Effector memory CD4-positive, alpha-beta T cell (primary cell): Measurements from ENCODE around the gene CELF5.

Experiments
- DNase-seq, 3 donors: peaks; one replicate each; pipeline ENCODE4 v3.0.0-alpha.2; 2020
- H3K27ac ChIP-seq: 2 replicates; pipeline ENCODE4 v1.7.0; 2013; ENCODE audit warnings: mild to moderate bottlenecking, low read length, moderate library complexity; ENCODE audit not compliant: insufficient read depth, poor library complexity, severe bottlenecking
- H3K27me3 ChIP-seq: replicated peaks from 2 replicates; pipeline ENCODE4 v1.7.0; 2013; ENCODE audit warnings: mild to moderate bottlenecking, low read length; ENCODE audit not compliant: insufficient read depth, control insufficient read depth, poor library complexity, severe bottlenecking
- H3K36me3 ChIP-seq: 2 replicates; pipeline ENCODE4 v1.7.0; 2013; ENCODE audit warnings: mild to moderate bottlenecking, low read length, moderate library complexity; ENCODE audit not compliant: control insufficient read depth, insufficient read depth
- H3K4me1 ChIP-seq: 2 replicates; pipeline ENCODE4 v1.7.0; 2013; ENCODE audit warnings: low read length, mild to moderate bottlenecking; ENCODE audit not compliant: control insufficient read depth, insufficient read depth, poor library complexity, severe bottlenecking
- H3K4me3 ChIP-seq: 2 replicates; pipeline ENCODE4 v1.7.0; 2013; ENCODE audit warnings: low read length, low read depth, mild to moderate bottlenecking; ENCODE audit not compliant: insufficient read depth, poor library complexity, severe bottlenecking
- H3K9me3 ChIP-seq: 2 replicates; pipeline ENCODE4 v1.7.0; 2013; ENCODE audit warnings: mild to moderate bottlenecking, low read length, moderate library complexity; ENCODE audit not compliant: control insufficient read depth

Gene CELF5

GRCh38 chr19:3239367-3239766 lies 14.9 kb downstream of the CELF5 start:
- Histone ChIP-seq H3K9me3 (no peaks in the 10 kb centered on the region), H3K27me3 (no peaks in the 10 kb centered on the region), H3K4me1 (no peaks in the 10 kb centered on the region), H3K27ac (no peak overlapping the region), H3K36me3 (no peaks in the 10 kb centered on the region), H3K4me3 (no peak overlapping the region)
- DNase-seq = no peak

- Histone ChIP-seq H3K4me1 (no peaks in the 10 kb centered on the region), H3K27ac (no peak overlapping the region), H3K4me3 (no peak overlapping the region), H3K9me3 (no peaks in the 10 kb centered on the region), H3K36me3 (no peaks in the 10 kb centered on the region), H3K27me3 (no peaks in the 10 kb centered on the region)
- DNase-seq = no peak
Observed at GRCh38 chr19:3243819-3244700, 19.6 kb downstream of the CELF5 start.

GRCh38 chr19:3245050-3245449 lies 20.6 kb downstream of the CELF5 start:
- no peaks in the 10 kb centered on the region for H3K9me3 ChIP-seq
- H3K4me3 ChIP-seq = no peak overlapping the region
- H3K27ac ChIP-seq = no peak overlapping the region
- H3K27me3 ChIP-seq = no peaks in the 10 kb centered on the region
- H3K36me3 ChIP-seq = no peaks in the 10 kb centered on the region
- no peaks in the 10 kb centered on the region for H3K4me1 ChIP-seq
- DNase-seq = no peak

- Histone ChIP-seq H3K27me3 (no peaks in the 10 kb centered on the region), H3K4me1 (no peaks in the 10 kb centered on the region), H3K36me3 (no peaks in the 10 kb centered on the region), H3K27ac (no peak overlapping the region), H3K9me3 (peaks cover 4% of the 10 kb centered on the region), H3K4me3 (no peak overlapping the region)
- no peak for DNase-seq
Observed at GRCh38 chr19:3248728-3249326, 24.4 kb downstream of the CELF5 start.

GRCh38 chr19:3249408-3249807 lies 24.9 kb downstream of the CELF5 start:
- Histone ChIP-seq H3K4me3 (no peak overlapping the region), H3K36me3 (no peaks in the 10 kb centered on the region), H3K27me3 (no peaks in the 10 kb centered on the region), H3K4me1 (no peaks in the 10 kb centered on the region), H3K9me3 (peaks cover 4% of the 10 kb centered on the region), H3K27ac (no peak overlapping the region)
- no peak for DNase-seq

- Histone ChIP-seq H3K9me3 (peaks cover 4% of the 10 kb centered on the region), H3K4me3 (no peak overlapping the region), H3K36me3 (no peaks in the 10 kb centered on the region), H3K4me1 (no peaks in the 10 kb centered on the region), H3K27ac (no peak overlapping the region), H3K27me3 (no peaks in the 10 kb centered on the region)
- DNase-seq = no peak
Observed at GRCh38 chr19:3250675-3251074, 26.2 kb downstream of the CELF5 start.

GRCh38 chr19:3251229-3251628 lies 26.8 kb downstream of the CELF5 start:
- Histone ChIP-seq H3K4me3 (no peak overlapping the region), H3K27ac (no peak overlapping the region), H3K27me3 (no peaks in the 10 kb centered on the region), H3K36me3 (no peaks in the 10 kb centered on the region), H3K4me1 (no peaks in the 10 kb centered on the region), H3K9me3 (peaks cover 4% of the 10 kb centered on the region)
- DNase-seq = no peak

GRCh38 chr19:3252650-3253049 lies 28.2 kb downstream of the CELF5 start:
- H3K27ac ChIP-seq = no peak overlapping the region
- no peak overlapping the region for H3K4me3 ChIP-seq
- no peaks in the 10 kb centered on the region for H3K27me3 ChIP-seq

GRCh38 chr19:3253270-3253669 lies 28.8 kb downstream of the CELF5 start:
- Histone ChIP-seq H3K27me3 (no peaks in the 10 kb centered on the region), H3K4me1 (no peaks in the 10 kb centered on the region), H3K9me3 (peaks cover 4% of the 10 kb centered on the region), H3K27ac (no peak overlapping the region), H3K36me3 (no peaks in the 10 kb centered on the region), H3K4me3 (no peak overlapping the region)
- DNase-seq = no peak

More at GRCh38 chr19:3252650-3253049, 28.2 kb downstream of the CELF5 start:
- peaks cover 4% of the 10 kb centered on the region for H3K9me3 ChIP-seq
- DNase-seq = no peak
- H3K36me3 ChIP-seq = no peaks in the 10 kb centered on the region
- no peaks in the 10 kb centered on the region for H3K4me1 ChIP-seq

- DNase-seq = no peak
- Histone ChIP-seq H3K9me3 (peaks cover 4% of the 10 kb centered on the region), H3K4me3 (no peak overlapping the region), H3K27ac (no peak overlapping the region), H3K4me1 (no peaks in the 10 kb centered on the region), H3K36me3 (no peaks in the 10 kb centered on the region), H3K27me3 (no peaks in the 10 kb centered on the region)
Observed at GRCh38 chr19:3254520-3254919, 30.1 kb downstream of the CELF5 start.
